Measurements from ENCODE around the gene EIF2B2. TPM values are rescaled to one million over a fixed set of nuclear protein-coding genes. Genes with fewer than 3 reads are reported as not detected.

The EIF2B2 gene
- total RNA-seq, 1 donor from 2014 or later = 44.4 TPM

- no peak for TF ChIP-seq CTCF (IDR thresholded peaks at IDR 0.05)
- no peak overlapping the region for H3K4me3 Mint-ChIP-seq (ENCODE audit: unreplicated experiment)
- no peaks in the 10 kb centered on the region for H3K9me3 Mint-ChIP-seq (ENCODE audit: unreplicated experiment)
- DNase-seq (ENCODE audit: extremely low spot score, unreplicated experiment) = no peak
- H3K27me3 Mint-ChIP-seq (ENCODE audit: unreplicated experiment) = no peaks in the 10 kb centered on the region
- H3K36me3 Mint-ChIP-seq (ENCODE audit: unreplicated experiment) = no peaks in the 10 kb centered on the region
- H3K4me1 Mint-ChIP-seq (ENCODE audit: unreplicated experiment) = peaks cover 78% of the 10 kb centered on the region
- no peak overlapping the region for H3K27ac Mint-ChIP-seq (ENCODE audit: unreplicated experiment)
These were observed 20.1 kb upstream of the EIF2B2 start for GRCh38 chr14:74982661-74983060.

- no peak overlapping the region for H3K4me3 Mint-ChIP-seq (ENCODE audit: unreplicated experiment)
- DNase-seq (ENCODE audit: extremely low spot score, unreplicated experiment) = no peak
- H3K36me3 Mint-ChIP-seq (ENCODE audit: unreplicated experiment) = no peaks in the 10 kb centered on the region
- no peaks in the 10 kb centered on the region for H3K27me3 Mint-ChIP-seq (ENCODE audit: unreplicated experiment)
- TF ChIP-seq CTCF (IDR thresholded peaks at IDR 0.05) = no peak
- no peaks in the 10 kb centered on the region for H3K9me3 Mint-ChIP-seq (ENCODE audit: unreplicated experiment)
- no peak overlapping the region for H3K27ac Mint-ChIP-seq (ENCODE audit: unreplicated experiment)
- H3K4me1 Mint-ChIP-seq (ENCODE audit: unreplicated experiment) = peaks cover 80% of the 10 kb centered on the region
These were observed 19.4 kb upstream of the EIF2B2 start for GRCh38 chr14:74983343-74983742.

- Mint-ChIP-seq H3K27me3 (ENCODE audit: unreplicated experiment) (no peaks in the 10 kb centered on the region), H3K27ac (ENCODE audit: unreplicated experiment) (peak overlapping the region; percentile 65)
These were observed 18.3 kb upstream of the EIF2B2 start for GRCh38 chr14:74984236-74985027.

GRCh38 chr14:74985028-74985310 lies 17.8 kb upstream of the EIF2B2 start:
- H3K36me3 Mint-ChIP-seq (ENCODE audit: unreplicated experiment) = no peaks in the 10 kb centered on the region
- no peak for DNase-seq (ENCODE audit: extremely low spot score, unreplicated experiment)
- no peak for TF ChIP-seq CTCF (IDR thresholded peaks at IDR 0.05)
- H3K4me1 Mint-ChIP-seq (ENCODE audit: unreplicated experiment) = peaks cover 70% of the 10 kb centered on the region
- no peak overlapping the region for H3K4me3 Mint-ChIP-seq (ENCODE audit: unreplicated experiment)
- no peaks in the 10 kb centered on the region for H3K9me3 Mint-ChIP-seq (ENCODE audit: unreplicated experiment)
- H3K27me3 Mint-ChIP-seq (ENCODE audit: unreplicated experiment) = no peaks in the 10 kb centered on the region
- peak overlapping the region; percentile 65 for H3K27ac Mint-ChIP-seq (ENCODE audit: unreplicated experiment)

More at GRCh38 chr14:74984236-74985027, 18.3 kb upstream of the EIF2B2 start:
- peaks cover 75% of the 10 kb centered on the region for H3K4me1 Mint-ChIP-seq (ENCODE audit: unreplicated experiment)
- no peak for TF ChIP-seq CTCF (IDR thresholded peaks at IDR 0.05)
- H3K9me3 Mint-ChIP-seq (ENCODE audit: unreplicated experiment) = no peaks in the 10 kb centered on the region
- H3K36me3 Mint-ChIP-seq (ENCODE audit: unreplicated experiment) = no peaks in the 10 kb centered on the region
- H3K4me3 Mint-ChIP-seq (ENCODE audit: unreplicated experiment) = peak overlapping the region; percentile 2
- DNase-seq (ENCODE audit: extremely low spot score, unreplicated experiment) = no peak

GRCh38 chr14:74985806-74986205 lies 16.9 kb upstream of the EIF2B2 start:
- Mint-ChIP-seq H3K4me1 (ENCODE audit: unreplicated experiment) (peaks cover 61% of the 10 kb centered on the region), H3K27ac (ENCODE audit: unreplicated experiment) (no peak overlapping the region), H3K27me3 (ENCODE audit: unreplicated experiment) (no peaks in the 10 kb centered on the region), H3K9me3 (ENCODE audit: unreplicated experiment) (no peaks in the 10 kb centered on the region), H3K36me3 (ENCODE audit: unreplicated experiment) (no peaks in the 10 kb centered on the region), H3K4me3 (ENCODE audit: unreplicated experiment) (no peak overlapping the region)
- DNase-seq (ENCODE audit: extremely low spot score, unreplicated experiment) = no peak
- no peak for TF ChIP-seq CTCF (IDR thresholded peaks at IDR 0.05)

Measured in osteocyte (in vitro differentiated cells).